H1 (cell line): Measurements from ENCODE around the gene ARHGAP15. TPM values are rescaled to one million over a fixed set of nuclear protein-coding genes. Genes with fewer than 3 reads are reported as not detected.

Experiments
- CTBP2 ChIP-seq: IDR thresholded peaks from 2 replicates; pipeline ENCODE4 v1.7.0; 2011; ENCODE audit warnings: borderline replicate concordance, mild to moderate bottlenecking, moderate library complexity, mixed read lengths, low read length; ENCODE audit not compliant: insufficient read depth, insufficient read length
- CTCF ChIP-seq, 3 experiments: IDR thresholded peaks; 1 replicate in 2 of 3; 2 replicates in 1 of 3; pipeline versions ENCODE4 v1.5.1 to v1.6.1; 2011; ENCODE audit warnings: low read length in 3 of 3, mild to moderate bottlenecking in 3 of 3, inconsistent platforms in 2 of 3, low read depth in 1 of 3, moderate library complexity in 1 of 3; ENCODE audit not compliant: insufficient read depth in 1 of 3; ENCODE audit errors: control extremely low read depth in 1 of 3
- EGR1 ChIP-seq: IDR thresholded peaks from 2 replicates; pipeline ENCODE4 v1.6.1; 2011; ENCODE audit warnings: low read depth, low read length, borderline replicate concordance
- GTF2F1 ChIP-seq: IDR thresholded peaks from 2 replicates; pipeline ENCODE4 v1.6.1; 2012; ENCODE audit warnings: low read depth, low read length, improper control_type of control experiment, borderline replicate concordance
- HDAC6 ChIP-seq: IDR thresholded peaks from one replicate; pipeline ENCODE4 v1.7.1; 2012; ENCODE audit warnings: low read depth, mild to moderate bottlenecking, inconsistent platforms, low read length, moderate library complexity
- NRF1 ChIP-seq: IDR thresholded peaks from 2 replicates; pipeline ENCODE4 v1.6.1; 2011; ENCODE audit warnings: mild to moderate bottlenecking, low read depth, low read length, improper control_type of control experiment
- SP4 ChIP-seq: IDR thresholded peaks from 2 replicates; pipeline ENCODE4 v1.6.1; 2012; ENCODE audit warnings: low read length, inconsistent platforms
- TAF1 ChIP-seq: IDR thresholded peaks from 2 replicates; pipeline ENCODE4 v1.6.1; 2011; ENCODE audit warnings: mild to moderate bottlenecking, low read depth, low read length
- polyA plus RNA-seq, 7 experiments: library from polyadenylated mRNA; depleted of rRNA in 3 of 7; stranded (reverse) in 5 of 7; unstranded in 2 of 7; fragments of >200 nt in 5 of 7; fragments of 200-250 nt in 2 of 7; gene quantifications; 1 replicate in 5 of 7; 2 replicates in 1 of 7; 4 replicates in 1 of 7; pipeline versions ENCODE4 v1.2.1 to v1.2.3, GENCODE V29; 2011 to 2013; ENCODE audit warnings: missing spikeins in 2 of 7, mixed read lengths in 2 of 7
- total RNA-seq: library from RNA; stranded (reverse); fragmentation: NEBNext Ultra II Directional; extraction: Animal tissue kit (Norgen Biotek cat#: 25700); gene quantifications from 2 replicates; pipeline ENCODE4 v1.2.1, GENCODE V29; 2021

Gene ARHGAP15
- total and polyA plus RNA-seq, 2 of the 8 experiments (the other 6 are each of a cell fraction or from before 2014, with no cell fraction given), result not detected

GRCh38 chr2:143442193-143442592 lies 313.0 kb downstream of the ARHGAP15 start (continued):
- TF ChIP-seq CTCF (IDR thresholded peaks at IDR 0.05; ENCODE audit: control extremely low read depth in 1 of 3, insufficient read depth in 1 of 3, low read depth in 1 of 3, low read length in 3 of 3), result no peak
- no peak for TF ChIP-seq NRF1
- no peak for TF ChIP-seq CTBP2
- TF ChIP-seq SP4, result no peak
- TF ChIP-seq TAF1, result no peak
- no peak for TF ChIP-seq HDAC6
- TF ChIP-seq GTF2F1, result no peak
- no peak for TF ChIP-seq EGR1
